ENCODE data around the gene TIAM1.

DNA sequence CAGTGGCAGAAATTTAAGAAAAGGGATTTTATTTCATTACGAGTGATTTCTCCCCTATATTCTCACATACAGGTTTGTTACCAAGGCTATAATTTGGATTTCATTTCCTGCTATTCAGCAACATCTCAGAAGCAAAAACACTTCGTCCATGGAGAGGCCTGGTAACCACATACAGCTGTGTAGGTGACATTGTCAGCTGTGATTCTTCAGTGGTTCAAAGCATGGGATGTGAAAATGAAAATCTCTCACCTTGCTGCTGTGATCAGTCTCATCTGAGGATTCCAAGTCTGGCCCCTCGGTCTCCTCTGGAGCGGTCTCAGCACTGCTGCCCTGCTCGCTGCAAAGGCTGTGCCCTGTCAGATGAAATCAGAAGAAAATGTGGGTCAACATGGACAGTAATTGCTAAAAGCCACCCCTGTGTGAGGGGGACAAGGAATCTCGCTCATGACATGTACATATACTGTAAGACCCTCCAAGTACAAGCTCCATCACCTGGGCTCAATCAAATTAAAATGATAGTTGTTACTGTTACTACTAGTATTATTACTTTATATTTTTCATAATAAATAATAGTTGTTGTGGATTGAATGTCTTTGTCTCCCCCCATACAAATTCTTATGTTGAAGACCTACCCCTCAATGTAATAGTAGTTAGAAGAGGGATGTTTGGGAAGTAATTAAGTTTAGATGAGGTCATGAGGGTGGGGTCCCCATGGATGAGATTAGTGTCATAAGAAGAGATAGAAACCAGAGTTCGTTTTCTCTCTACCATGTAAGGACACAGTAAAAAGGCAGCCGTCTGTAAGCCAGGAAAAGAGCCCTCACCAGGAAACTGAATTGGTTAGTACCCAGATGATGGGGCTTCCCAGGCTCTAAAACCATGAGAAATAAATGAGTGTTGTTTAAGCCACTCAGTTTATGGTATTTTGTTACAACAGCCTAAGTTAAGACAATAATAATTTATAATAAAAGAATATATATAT, 179.1 kb downstream of the TIAM1 start:
- TF ChIP-seq, protein P1, sequence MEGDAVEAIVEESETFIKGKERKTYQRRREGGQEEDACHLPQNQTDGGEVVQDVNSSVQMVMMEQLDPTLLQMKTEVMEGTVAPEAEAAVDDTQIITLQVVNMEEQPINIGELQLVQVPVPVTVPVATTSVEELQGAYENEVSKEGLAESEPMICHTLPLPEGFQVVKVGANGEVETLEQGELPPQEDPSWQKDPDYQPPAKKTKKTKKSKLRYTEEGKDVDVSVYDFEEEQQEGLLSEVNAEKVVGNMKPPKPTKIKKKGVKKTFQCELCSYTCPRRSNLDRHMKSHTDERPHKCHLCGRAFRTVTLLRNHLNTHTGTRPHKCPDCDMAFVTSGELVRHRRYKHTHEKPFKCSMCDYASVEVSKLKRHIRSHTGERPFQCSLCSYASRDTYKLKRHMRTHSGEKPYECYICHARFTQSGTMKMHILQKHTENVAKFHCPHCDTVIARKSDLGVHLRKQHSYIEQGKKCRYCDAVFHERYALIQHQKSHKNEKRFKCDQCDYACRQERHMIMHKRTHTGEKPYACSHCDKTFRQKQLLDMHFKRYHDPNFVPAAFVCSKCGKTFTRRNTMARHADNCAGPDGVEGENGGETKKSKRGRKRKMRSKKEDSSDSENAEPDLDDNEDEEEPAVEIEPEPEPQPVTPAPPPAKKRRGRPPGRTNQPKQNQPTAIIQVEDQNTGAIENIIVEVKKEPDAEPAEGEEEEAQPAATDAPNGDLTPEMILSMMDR (IDR thresholded peaks at IDR 0.05; ENCODE audit: low read depth, low read length): no peak
- TF ChIP-seq EZH2phosphoT487 (IDR thresholded peaks at IDR 0.05; ENCODE audit: low read depth): no peak

Measured in OCI-LY3 (cell line).